HepG2 (cell line): ENCODE measurements around the gene PRTN3. TPM values are rescaled to one million over a fixed set of nuclear protein-coding genes. Genes with fewer than 3 reads are reported as not detected.

Experiments
- AGO2 ChIP-seq: fragments of 200-400 bp; formaldehyde crosslinking; optimal IDR thresholded peaks from 2 replicates; pipeline ENCODE3; 2017; ENCODE audit warnings: mild to moderate bottlenecking, low read depth, low read length, moderate library complexity
- ATF7-NPFF ChIP-seq: sonication (generic); formaldehyde crosslinking; IDR thresholded peaks from 2 replicates; pipeline ENCODE4 v1.8.1; 2023; ENCODE audit warnings: mild to moderate bottlenecking, low read depth, missing genetic modification reagents, moderate library complexity
- CHD4 ChIP-seq: fragments of 200-600 bp; sonication (generic); IDR thresholded peaks from 2 replicates; pipeline ENCODE4 v1.7.0; 2017; ENCODE audit warnings: mild to moderate bottlenecking, low read length, borderline replicate concordance
- GATAD1 ChIP-seq: IDR thresholded peaks from 2 replicates; pipeline ENCODE4 v1.6.1; 2016; ENCODE audit warnings: missing genetic modification reagents, missing compliant biosample characterization
- GTF3A ChIP-seq: sonication (generic); formaldehyde crosslinking; conservative IDR thresholded peaks from 2 replicates; pipeline ENCODE4 v1.4.0; 2020; ENCODE audit warnings: mild to moderate bottlenecking, missing genetic modification reagents
- HDAC1 ChIP-seq: sonication (generic); formaldehyde crosslinking; IDR thresholded peaks from 2 replicates; pipeline ENCODE4 v1.5.1; 2020; ENCODE audit warnings: mild to moderate bottlenecking, missing genetic modification reagents
- IRX3 ChIP-seq: sonication (generic); formaldehyde crosslinking; IDR thresholded peaks from 2 replicates; pipeline ENCODE4 v1.8.1; 2023; ENCODE audit warnings: mild to moderate bottlenecking, low read depth, missing genetic modification reagents, borderline replicate concordance
- MYC ChIP-seq: sonication (generic); formaldehyde crosslinking; IDR thresholded peaks from 2 replicates; pipeline ENCODE4 v1.9.0; 2021; ENCODE audit warnings: missing genetic modification reagents, borderline replicate concordance
- NCOR1 ChIP-seq: fragments of 200-600 bp; sonication (generic); IDR thresholded peaks from 2 replicates; pipeline ENCODE4 v1.7.0; 2017; ENCODE audit warnings: antibody characterized with exemption, low read length, borderline replicate concordance
- NFIB ChIP-seq: sonication (generic); formaldehyde crosslinking; IDR thresholded peaks from 2 replicates; pipeline ENCODE4 v1.9.0; 2021; ENCODE audit warnings: missing genetic modification reagents, mild to moderate bottlenecking, borderline replicate concordance
- NRL ChIP-seq: sonication (generic); formaldehyde crosslinking; IDR thresholded peaks from 2 replicates; pipeline ENCODE4 v1.5.0; 2020; ENCODE audit warnings: missing genetic modification reagents, mild to moderate bottlenecking, moderate library complexity, borderline replicate concordance
- SAP130 ChIP-seq: IDR thresholded peaks from 2 replicates; pipeline ENCODE4 v1.6.1; 2016; ENCODE audit warnings: low read depth
- YY1 ChIP-seq: IDR thresholded peaks from 2 replicates; pipeline ENCODE4 v1.6.1; 2011; ENCODE audit warnings: low read length, low read depth, moderate library complexity, mild to moderate bottlenecking; ENCODE audit not compliant: insufficient read depth, insufficient replicate concordance
- ZNF138 ChIP-seq: sonication (generic); formaldehyde crosslinking; IDR thresholded peaks from 2 replicates; pipeline ENCODE4 v1.5.0; 2020; ENCODE audit warnings: mild to moderate bottlenecking, low read depth, missing genetic modification reagents
- ZNF17 ChIP-seq: sonication (generic); formaldehyde crosslinking; IDR thresholded peaks from 2 replicates; pipeline ENCODE4 v1.5.0; 2020; ENCODE audit warnings: mild to moderate bottlenecking, missing genetic modification reagents
- ZNF354B ChIP-seq: sonication (generic); formaldehyde crosslinking; IDR thresholded peaks from 2 replicates; pipeline ENCODE4 v1.8.0; 2022; ENCODE audit warnings: mild to moderate bottlenecking, missing genetic modification reagents
- ZNF441 ChIP-seq: sonication (generic); formaldehyde crosslinking; IDR thresholded peaks from 2 replicates; pipeline ENCODE4 v1.7.0; 2021; ENCODE audit warnings: missing genetic modification reagents, borderline replicate concordance
- ZNF777 ChIP-seq: sonication (generic); formaldehyde crosslinking; IDR thresholded peaks from 2 replicates; pipeline ENCODE4 v1.4.0; 2020; ENCODE audit warnings: missing genetic modification reagents
- ZNF782 ChIP-seq: sonication (generic); formaldehyde crosslinking; IDR thresholded peaks from 2 replicates; pipeline ENCODE4 v1.4.0; 2020; ENCODE audit warnings: missing genetic modification reagents, mild to moderate bottlenecking, borderline replicate concordance
- ZSCAN20 ChIP-seq: sonication (generic); formaldehyde crosslinking; IDR thresholded peaks from 2 replicates; pipeline ENCODE4 v1.4.0; 2020; ENCODE audit warnings: missing genetic modification reagents, mild to moderate bottlenecking, borderline replicate concordance
- ZSCAN22 ChIP-seq: sonication (generic); formaldehyde crosslinking; IDR thresholded peaks from 2 replicates; pipeline ENCODE4 v1.4.0; 2020; ENCODE audit warnings: mild to moderate bottlenecking, missing genetic modification reagents
- polyA plus RNA-seq, 8 experiments: library from polyadenylated mRNA; depleted of rRNA in 3 of 8; stranded (reverse) in 7 of 8; unstranded in 1 of 8; fragments of >200 nt; fragmentation: Illumina TruSeq in 4 of 8; extraction: Trizol in 4 of 8; gene quantifications; 2 replicates each; pipeline versions ENCODE4 v1.2.1 to v1.2.3, GENCODE V29; 2011 to 2016; ENCODE audit warnings: low read depth in 4 of 8, missing spikeins in 1 of 8, mixed read lengths in 1 of 8; ENCODE audit not compliant: insufficient read depth in 1 of 8
- total RNA-seq, 5 experiments: library from RNA; depleted of rRNA; stranded (reverse); fragments of >200 nt; fragmentation: Illumina TruSeq; extraction: Trizol; gene quantifications; 2 replicates each; pipeline ENCODE4 v1.2.3, GENCODE V29; 2016; ENCODE audit warnings: low read depth in 1 of 5
- TF ChIP-seq, protein P1 (sequence below): IDR thresholded peaks from 2 replicates; pipeline ENCODE4 v1.6.1; 2016; ENCODE audit warnings: low read depth, missing genetic modification reagents, missing compliant biosample characterization
- TF ChIP-seq, protein P2 (sequence below): sonication (generic); formaldehyde crosslinking; conservative IDR thresholded peaks from 2 replicates; pipeline ENCODE4 v1.4.0; 2020; ENCODE audit warnings: missing genetic modification reagents

The PRTN3 gene
- total and polyA plus RNA-seq, 2 of the 13 experiments (the other 11 are each of a cell fraction or from before 2014, with no cell fraction given) = not detected

DNA sequence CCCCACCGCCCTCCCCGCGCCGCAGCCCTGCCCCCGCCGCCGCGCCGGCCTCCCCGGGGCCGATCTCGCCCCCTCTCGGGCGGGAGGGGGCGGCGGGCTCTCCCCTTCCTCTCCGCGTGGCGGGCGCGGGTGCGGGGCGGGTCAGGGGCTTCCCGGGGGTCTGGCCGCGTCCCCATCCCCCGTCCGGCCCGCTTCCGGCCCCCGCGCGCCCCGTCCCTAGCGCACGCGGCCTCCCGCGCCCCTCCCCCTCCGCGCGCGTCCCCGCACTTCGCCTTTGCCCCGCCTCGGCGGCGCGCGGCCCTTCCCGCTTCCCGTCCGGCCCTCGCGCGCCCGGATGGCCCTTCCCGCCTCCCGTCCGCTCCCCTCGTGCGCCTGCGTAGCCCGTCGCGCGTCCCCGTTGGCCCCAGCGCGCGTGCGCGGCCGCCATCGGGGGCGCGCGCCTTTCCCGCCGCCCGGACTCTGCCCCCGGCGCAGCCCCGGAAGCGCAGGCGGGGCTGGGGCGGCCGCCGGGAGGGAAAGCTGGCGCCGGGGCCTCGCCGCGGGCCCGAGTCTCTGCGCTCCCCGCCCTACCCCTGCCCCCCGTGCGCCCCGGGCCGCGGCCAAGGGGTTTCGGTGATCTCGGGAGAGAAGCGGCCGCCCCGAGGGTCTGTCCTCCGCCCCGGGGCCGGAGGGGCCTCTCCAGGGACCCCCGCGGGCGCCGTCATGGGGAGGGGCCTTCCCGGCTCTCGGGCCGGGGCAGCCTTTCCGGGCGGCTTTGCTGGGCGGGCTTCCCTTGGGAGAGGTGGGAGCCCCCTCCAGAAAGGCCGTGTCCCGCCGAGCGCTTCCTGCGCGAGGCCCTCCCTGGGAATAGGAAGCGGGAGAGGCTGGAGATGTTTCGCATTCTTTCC, 43.0 kb upstream of the PRTN3 start (continued):
- TF ChIP-seq IRX3 (0 out of 2 replicates have a peak, but pooled peaks have one; percentile 38), ATF7-NPFF (CRISPR knock-in tag) (peak; percentile 28; the same call in 1 of the 2 replicates), HDAC1 (CRISPR knock-in tag) (0 out of 2 replicates have a peak, but pooled peaks have one; percentile 26), ZSCAN22 (CRISPR knock-in tag) (no peak), ZNF354B (CRISPR knock-in tag) (no peak), GTF3A (CRISPR knock-in tag) (no peak), ZSCAN20 (CRISPR knock-in tag) (0 out of 2 replicates have a peak, but pooled peaks have one; percentile 55), NCOR1 (no peak), CHD4 (no peak), ZNF777 (CRISPR knock-in tag) (0 out of 2 replicates have a peak, but pooled peaks have one; percentile 9), ZNF17 (CRISPR knock-in tag) (no peak), ZNF782 (CRISPR knock-in tag) (no peak), ZNF441 (CRISPR knock-in tag) (0 out of 2 replicates have a peak, but pooled peaks have one; percentile 13), SAP130 (CRISPR knock-in tag) (peak; percentile 46; the same call in 1 of the 2 replicates), YY1 (peak; percentile 84), GATAD1 (CRISPR knock-in tag) (0 out of 2 replicates have a peak, but pooled peaks have one; percentile 24), NRL (CRISPR knock-in tag) (no peak), MYC (CRISPR knock-in tag) (peak; percentile 79), NFIB (no peak), AGO2 (peak; percentile 94), ZNF138 (CRISPR knock-in tag) (peak; percentile 44; the same call in 1 of the 2 replicates)
- TF ChIP-seq, protein P1, sequence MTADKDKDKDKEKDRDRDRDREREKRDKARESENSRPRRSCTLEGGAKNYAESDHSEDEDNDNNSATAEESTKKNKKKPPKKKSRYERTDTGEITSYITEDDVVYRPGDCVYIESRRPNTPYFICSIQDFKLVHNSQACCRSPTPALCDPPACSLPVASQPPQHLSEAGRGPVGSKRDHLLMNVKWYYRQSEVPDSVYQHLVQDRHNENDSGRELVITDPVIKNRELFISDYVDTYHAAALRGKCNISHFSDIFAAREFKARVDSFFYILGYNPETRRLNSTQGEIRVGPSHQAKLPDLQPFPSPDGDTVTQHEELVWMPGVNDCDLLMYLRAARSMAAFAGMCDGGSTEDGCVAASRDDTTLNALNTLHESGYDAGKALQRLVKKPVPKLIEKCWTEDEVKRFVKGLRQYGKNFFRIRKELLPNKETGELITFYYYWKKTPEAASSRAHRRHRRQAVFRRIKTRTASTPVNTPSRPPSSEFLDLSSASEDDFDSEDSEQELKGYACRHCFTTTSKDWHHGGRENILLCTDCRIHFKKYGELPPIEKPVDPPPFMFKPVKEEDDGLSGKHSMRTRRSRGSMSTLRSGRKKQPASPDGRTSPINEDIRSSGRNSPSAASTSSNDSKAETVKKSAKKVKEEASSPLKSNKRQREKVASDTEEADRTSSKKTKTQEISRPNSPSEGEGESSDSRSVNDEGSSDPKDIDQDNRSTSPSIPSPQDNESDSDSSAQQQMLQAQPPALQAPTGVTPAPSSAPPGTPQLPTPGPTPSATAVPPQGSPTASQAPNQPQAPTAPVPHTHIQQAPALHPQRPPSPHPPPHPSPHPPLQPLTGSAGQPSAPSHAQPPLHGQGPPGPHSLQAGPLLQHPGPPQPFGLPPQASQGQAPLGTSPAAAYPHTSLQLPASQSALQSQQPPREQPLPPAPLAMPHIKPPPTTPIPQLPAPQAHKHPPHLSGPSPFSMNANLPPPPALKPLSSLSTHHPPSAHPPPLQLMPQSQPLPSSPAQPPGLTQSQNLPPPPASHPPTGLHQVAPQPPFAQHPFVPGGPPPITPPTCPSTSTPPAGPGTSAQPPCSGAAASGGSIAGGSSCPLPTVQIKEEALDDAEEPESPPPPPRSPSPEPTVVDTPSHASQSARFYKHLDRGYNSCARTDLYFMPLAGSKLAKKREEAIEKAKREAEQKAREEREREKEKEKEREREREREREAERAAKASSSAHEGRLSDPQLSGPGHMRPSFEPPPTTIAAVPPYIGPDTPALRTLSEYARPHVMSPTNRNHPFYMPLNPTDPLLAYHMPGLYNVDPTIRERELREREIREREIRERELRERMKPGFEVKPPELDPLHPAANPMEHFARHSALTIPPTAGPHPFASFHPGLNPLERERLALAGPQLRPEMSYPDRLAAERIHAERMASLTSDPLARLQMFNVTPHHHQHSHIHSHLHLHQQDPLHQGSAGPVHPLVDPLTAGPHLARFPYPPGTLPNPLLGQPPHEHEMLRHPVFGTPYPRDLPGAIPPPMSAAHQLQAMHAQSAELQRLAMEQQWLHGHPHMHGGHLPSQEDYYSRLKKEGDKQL = no peak
- TF ChIP-seq, protein P2, sequence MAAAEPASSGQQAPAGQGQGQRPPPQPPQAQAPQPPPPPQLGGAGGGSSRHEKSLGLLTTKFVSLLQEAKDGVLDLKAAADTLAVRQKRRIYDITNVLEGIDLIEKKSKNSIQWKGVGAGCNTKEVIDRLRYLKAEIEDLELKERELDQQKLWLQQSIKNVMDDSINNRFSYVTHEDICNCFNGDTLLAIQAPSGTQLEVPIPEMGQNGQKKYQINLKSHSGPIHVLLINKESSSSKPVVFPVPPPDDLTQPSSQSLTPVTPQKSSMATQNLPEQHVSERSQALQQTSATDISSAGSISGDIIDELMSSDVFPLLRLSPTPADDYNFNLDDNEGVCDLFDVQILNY (CRISPR knock-in tag) = peak; percentile 87
